Vagina (tissue), 2 donors: ENCODE data around the gene THUMPD1. TPM values are rescaled to one million over a fixed set of nuclear protein-coding genes. Genes with fewer than 3 reads are reported as not detected.
"Not testable (repeated sequence)": the region's sequence is repeated elsewhere in the genome, so short reads cannot be mapped to it uniquely, and the experiment has no call there.

ENCODE experiments used
- DNase-seq, 2 donors: peaks; one replicate each; pipeline ENCODE4 v3.0.0-alpha.2; 2017; ENCODE audit errors: extremely low spot score in 2 of 2
- H3K27ac ChIP-seq: fragments of 200-600 bp; sonication (generic); one replicate; pipeline ENCODE4 v1.5.1; 2019
- H3K27me3 ChIP-seq: fragments of 200-600 bp; sonication (generic); one replicate; pipeline ENCODE4 v1.5.1; 2019
- H3K36me3 ChIP-seq, 2 donors: fragments of 200-600 bp; sonication (generic); one replicate each; pipeline ENCODE4 v1.5.1; 2017 to 2019
- H3K4me1 ChIP-seq: fragments of 200-600 bp; sonication (generic); one replicate; pipeline ENCODE4 v1.5.1; 2019
- H3K4me3 ChIP-seq, 2 donors: fragments of 200-600 bp; sonication (generic); 1 replicate in 1 of 2; 2 replicates in 1 of 2; pipeline ENCODE4 v1.5.1; 2016 to 2019
- H3K9me3 ChIP-seq: fragments of 200-600 bp; sonication (generic); one replicate; pipeline ENCODE4 v1.5.1; 2019
- CTCF ChIP-seq, 3 experiments: fragments of 450-650 bp in 2 of 3; fragments of 200-600 bp in 1 of 3; sonication (generic) in 1 of 3; IDR thresholded peaks; one replicate each; pipeline ENCODE4 v1.5.1; 2017 to 2019; ENCODE audit warnings: antibody characterized with exemption in 3 of 3, mild to moderate bottlenecking in 2 of 3, moderate library complexity in 2 of 3
- POLR2A ChIP-seq, 2 donors: fragments of 450-650 bp; IDR thresholded peaks; one replicate each; pipeline ENCODE4 v1.6.1; 2017; ENCODE audit warnings: antibody characterized with exemption in 2 of 2, mild to moderate bottlenecking in 2 of 2, moderate library complexity in 2 of 2
- POLR2AphosphoS5 ChIP-seq, 2 donors: sonication (generic); formaldehyde crosslinking; IDR thresholded peaks; one replicate each; pipeline ENCODE4 v1.9.0; 2017; ENCODE audit warnings: antibody characterized with exemption in 2 of 2, mild to moderate bottlenecking in 2 of 2, low read depth in 1 of 2; ENCODE audit not compliant: insufficient read depth in 1 of 2
- intact Hi-C: fragments of 100-400 bp; cut with DNase I; formaldehyde crosslinking; loops from one replicate; pipeline ENCODE4 v1.15.1; 2023
- total RNA-seq: library from RNA; depleted of rRNA; stranded (reverse); fragments of >200 nt; gene quantifications from one replicate; pipeline ENCODE4 v1.2.3, GENCODE V29; 2016

The THUMPD1 gene
- total RNA-seq, 1 donor from 2014 or later, result 60.9 TPM

GRCh38 chr16:20726661-20727060 lies 15.0 kb downstream of the THUMPD1 start:
- DNase-seq, result no peak
- TF ChIP-seq POLR2A (IDR thresholded peaks at IDR 0.05) (no peak), CTCF (IDR thresholded peaks at IDR 0.05) (no peak), POLR2AphosphoS5 (IDR thresholded peaks at IDR 0.05; ENCODE audit: insufficient read depth in 1 of 2, low read depth in 1 of 2) (no peak)
- intact Hi-C loops, result no loop called here
- H3K4me1 ChIP-seq, result no peaks in the 10 kb centered on the region
- H3K9me3 ChIP-seq, result no peaks in the 10 kb centered on the region
- H3K27ac ChIP-seq, result no peak overlapping the region
- no peak overlapping the region for H3K4me3 ChIP-seq
- no peaks in the 10 kb centered on the region for H3K27me3 ChIP-seq
- H3K36me3 ChIP-seq, result no peaks in the 10 kb centered on the region

DNA sequence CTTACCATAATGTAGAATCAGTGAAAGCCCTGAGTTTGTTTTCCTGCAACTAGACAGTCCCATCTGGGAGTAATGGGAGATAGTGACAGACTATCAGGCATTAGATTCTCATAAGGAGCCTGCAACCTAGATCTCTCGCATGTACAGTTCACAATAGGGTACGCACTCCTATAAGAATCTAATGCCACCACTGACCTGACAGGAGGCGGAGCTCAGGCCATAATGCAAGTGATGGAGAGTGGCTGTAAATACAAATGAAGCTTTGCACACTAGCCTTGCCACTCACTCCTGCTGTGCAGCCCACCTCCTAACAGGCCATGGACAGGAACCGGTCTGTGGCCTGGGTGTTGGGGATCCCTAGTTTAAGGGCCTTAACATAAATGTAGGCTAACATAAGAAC lies 21.4 kb downstream of the THUMPD1 start:
- Histone ChIP-seq H3K36me3 (no peaks in the 10 kb centered on the region), H3K27ac (no peak overlapping the region), H3K4me3 (no peak overlapping the region), H3K9me3 (no peaks in the 10 kb centered on the region), H3K4me1 (no peaks in the 10 kb centered on the region), H3K27me3 (no peaks in the 10 kb centered on the region)
- no peak for DNase-seq
- intact Hi-C loops, result no loop called here
- TF ChIP-seq CTCF (IDR thresholded peaks at IDR 0.05), result no peak
- TF ChIP-seq POLR2AphosphoS5 (IDR thresholded peaks at IDR 0.05; ENCODE audit: insufficient read depth in 1 of 2, low read depth in 1 of 2), result no peak
- TF ChIP-seq POLR2A (IDR thresholded peaks at IDR 0.05), result no peak

GRCh38 chr16:20717718-20718117 lies 23.9 kb downstream of the THUMPD1 start:
- H3K36me3 ChIP-seq, H3K27me3 ChIP-seq, intact Hi-C loops, DNase-seq, H3K4me3 ChIP-seq, H3K9me3 ChIP-seq, H3K4me1 ChIP-seq, H3K27ac ChIP-seq: not testable (repeated sequence)

DNA sequence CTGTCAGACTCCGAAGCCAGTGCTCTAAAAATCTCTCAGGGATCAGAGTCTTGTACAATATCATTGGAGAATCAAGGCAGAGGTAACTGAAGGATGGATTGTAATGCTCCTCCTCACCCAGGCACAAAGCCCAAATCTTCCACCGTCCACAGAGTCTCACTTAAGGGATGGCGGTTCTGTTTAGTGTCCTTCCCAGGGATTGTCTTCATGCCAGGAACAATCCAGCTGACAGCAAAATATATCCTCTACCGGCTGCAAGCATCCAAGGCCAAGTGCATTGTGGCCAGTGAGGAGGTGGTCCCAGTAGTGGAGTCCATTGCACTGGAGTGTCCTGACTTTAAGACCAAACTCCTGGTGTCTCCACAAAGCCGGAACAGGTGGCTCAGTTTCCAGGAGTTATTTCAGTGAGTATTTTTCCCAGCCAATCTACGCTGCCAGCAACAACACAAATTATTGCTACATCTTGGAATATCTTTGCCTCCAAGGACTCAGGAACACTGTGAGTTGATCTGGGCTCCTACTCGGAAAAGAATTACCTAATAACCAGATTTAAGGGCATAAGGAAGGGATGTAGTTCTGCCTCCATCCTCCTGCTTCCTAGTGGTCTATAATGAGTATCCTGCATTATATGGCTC lies 30.2 kb downstream of the THUMPD1 start:
- H3K36me3 ChIP-seq, result no peaks in the 10 kb centered on the region
- H3K9me3 ChIP-seq, result no peaks in the 10 kb centered on the region
- intact Hi-C loops, result no loop called here
- no peaks in the 10 kb centered on the region for H3K4me1 ChIP-seq
- TF ChIP-seq POLR2AphosphoS5 (IDR thresholded peaks at IDR 0.05; ENCODE audit: insufficient read depth in 1 of 2, low read depth in 1 of 2) (no peak), POLR2A (IDR thresholded peaks at IDR 0.05) (no peak), CTCF (IDR thresholded peaks at IDR 0.05) (no peak)
- no peaks in the 10 kb centered on the region for H3K27me3 ChIP-seq
- H3K27ac ChIP-seq, result no peak overlapping the region
- no peak for DNase-seq
- H3K4me3 ChIP-seq, result no peak overlapping the region

DNA sequence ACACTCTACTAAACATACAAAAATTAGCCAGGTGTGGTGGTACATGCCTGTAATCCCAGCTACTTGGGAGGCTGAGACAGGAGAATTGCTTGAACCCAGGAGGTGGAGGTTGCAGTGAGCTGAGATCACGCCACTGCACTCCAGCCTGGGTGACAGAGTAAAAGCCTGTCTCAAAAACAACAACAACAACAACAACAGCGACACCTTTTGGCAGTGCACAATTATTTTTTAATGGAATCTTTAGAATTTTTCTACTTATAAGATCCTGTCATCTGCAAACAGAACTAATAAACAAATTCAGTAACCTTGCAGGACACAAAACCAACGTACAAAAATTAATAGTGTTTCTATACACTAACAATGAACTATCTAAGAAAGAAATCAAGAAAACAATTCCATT lies 33.5 kb downstream of the THUMPD1 start:
- intact Hi-C loops, H3K27ac ChIP-seq, H3K27me3 ChIP-seq, H3K4me1 ChIP-seq, DNase-seq, H3K36me3 ChIP-seq, H3K9me3 ChIP-seq, H3K4me3 ChIP-seq: not testable (repeated sequence)

DNA sequence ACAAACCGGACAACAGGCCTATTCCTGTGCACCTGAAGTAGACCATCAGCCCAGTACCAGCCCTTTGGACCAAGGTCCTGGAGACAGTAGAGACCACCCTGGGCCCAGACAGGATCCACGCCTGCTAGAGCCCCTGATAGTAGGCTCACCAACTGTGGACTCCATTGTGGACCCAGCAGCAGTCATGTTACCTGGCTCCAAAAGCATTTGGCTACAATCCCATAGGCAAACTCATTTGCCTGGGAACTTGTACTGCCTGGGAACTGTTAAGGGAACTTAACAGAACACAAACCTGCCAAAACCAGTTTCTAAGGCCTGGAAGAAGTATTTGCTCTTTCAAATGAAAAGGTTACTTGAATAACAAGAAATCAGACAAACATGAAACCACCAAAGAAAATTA lies 34.2 kb downstream of the THUMPD1 start:
- Histone ChIP-seq H3K4me1 (peaks cover 13% of the 10 kb centered on the region), H3K36me3 (no peaks in the 10 kb centered on the region), H3K9me3 (no peaks in the 10 kb centered on the region), H3K27ac (peak overlapping the region; percentile 39), H3K4me3 (no peak overlapping the region), H3K27me3 (no peaks in the 10 kb centered on the region)
- TF ChIP-seq CTCF (IDR thresholded peaks at IDR 0.05), result no peak
- intact Hi-C loops, result no loop called here
- no peak for DNase-seq

DNA sequence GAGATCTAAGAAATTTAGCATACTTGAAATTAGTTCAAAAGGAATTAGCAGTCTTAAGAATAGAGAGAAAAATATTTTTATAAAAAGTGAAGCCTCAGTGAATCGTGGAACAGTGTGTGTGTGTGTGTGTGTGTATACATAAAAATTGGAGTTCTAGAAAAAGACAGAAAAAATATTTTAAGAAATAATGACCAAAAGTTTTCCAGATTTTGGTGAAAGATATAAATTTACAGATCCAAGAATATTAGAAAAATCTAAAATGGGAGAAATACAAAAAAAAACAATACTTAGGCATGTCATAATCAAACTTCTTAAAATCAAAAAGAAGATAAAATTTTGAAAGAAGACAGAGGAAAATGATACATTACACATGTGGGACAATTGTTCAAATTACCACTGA lies 35.6 kb downstream of the THUMPD1 start:
- intact Hi-C loops, H3K4me3 ChIP-seq, H3K9me3 ChIP-seq, H3K36me3 ChIP-seq, DNase-seq, H3K27me3 ChIP-seq: not testable (repeated sequence)
- Histone ChIP-seq H3K27ac (peak overlapping the region; percentile 39), H3K4me1 (peaks cover 13% of the 10 kb centered on the region)
